ENCODE measurements around the gene OR52E5. TPM values are rescaled to one million over a fixed set of nuclear protein-coding genes. Genes with fewer than 3 reads are reported as not detected.

Gene OR52E5
- not detected for total RNA-seq (ENCODE audit: unreplicated experiment)
- long read RNA-seq, result 0 reads

- no peak for DNase-seq
- Mint-ChIP-seq H3K4me1 (ENCODE audit: low read depth, unreplicated experiment) (no peaks in the 10 kb centered on the region), H3K4me3 (ENCODE audit: unreplicated experiment) (no peak within 1 kb of the TSS), H3K36me3 (ENCODE audit: unreplicated experiment) (no peaks in the 10 kb centered on the region), H3K27me3 (ENCODE audit: unreplicated experiment) (no peaks in the 10 kb centered on the region), H3K9me3 (ENCODE audit: unreplicated experiment) (no peaks in the 10 kb centered on the region), H3K27ac (ENCODE audit: unreplicated experiment) (no peak within 1 kb of the TSS)
- TF ChIP-seq, protein P1, sequence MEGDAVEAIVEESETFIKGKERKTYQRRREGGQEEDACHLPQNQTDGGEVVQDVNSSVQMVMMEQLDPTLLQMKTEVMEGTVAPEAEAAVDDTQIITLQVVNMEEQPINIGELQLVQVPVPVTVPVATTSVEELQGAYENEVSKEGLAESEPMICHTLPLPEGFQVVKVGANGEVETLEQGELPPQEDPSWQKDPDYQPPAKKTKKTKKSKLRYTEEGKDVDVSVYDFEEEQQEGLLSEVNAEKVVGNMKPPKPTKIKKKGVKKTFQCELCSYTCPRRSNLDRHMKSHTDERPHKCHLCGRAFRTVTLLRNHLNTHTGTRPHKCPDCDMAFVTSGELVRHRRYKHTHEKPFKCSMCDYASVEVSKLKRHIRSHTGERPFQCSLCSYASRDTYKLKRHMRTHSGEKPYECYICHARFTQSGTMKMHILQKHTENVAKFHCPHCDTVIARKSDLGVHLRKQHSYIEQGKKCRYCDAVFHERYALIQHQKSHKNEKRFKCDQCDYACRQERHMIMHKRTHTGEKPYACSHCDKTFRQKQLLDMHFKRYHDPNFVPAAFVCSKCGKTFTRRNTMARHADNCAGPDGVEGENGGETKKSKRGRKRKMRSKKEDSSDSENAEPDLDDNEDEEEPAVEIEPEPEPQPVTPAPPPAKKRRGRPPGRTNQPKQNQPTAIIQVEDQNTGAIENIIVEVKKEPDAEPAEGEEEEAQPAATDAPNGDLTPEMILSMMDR (IDR thresholded peaks at IDR 0.05; ENCODE audit: partially characterized antibody, unreplicated experiment), result no peak
Observed at GRCh38 chr11:5892908-5893307, at the start of gene OR52E5. Gene OR52E5, plus strand, starts transcription at chr11:5893208. Its CDS starts 7,569 bp downstream, at chr11:5900777.

GRCh38 chr11:5846701-5847100, 46.3 kb upstream of the OR52E5 start:
- no peak overlapping the region for H3K4me3 Mint-ChIP-seq (ENCODE audit: unreplicated experiment)
- no peak for DNase-seq
- H3K27ac Mint-ChIP-seq (ENCODE audit: unreplicated experiment), result no peak overlapping the region
- TF ChIP-seq, protein P1 (IDR thresholded peaks at IDR 0.05; ENCODE audit: partially characterized antibody, unreplicated experiment), result no peak
- no peaks in the 10 kb centered on the region for H3K4me1 Mint-ChIP-seq (ENCODE audit: low read depth, unreplicated experiment)
- H3K36me3 Mint-ChIP-seq (ENCODE audit: unreplicated experiment), result no peaks in the 10 kb centered on the region
- H3K9me3 Mint-ChIP-seq (ENCODE audit: unreplicated experiment), result no peaks in the 10 kb centered on the region
- H3K27me3 Mint-ChIP-seq (ENCODE audit: unreplicated experiment), result no peaks in the 10 kb centered on the region

- DNase-seq, result no peak
- no peak overlapping the region for H3K4me3 Mint-ChIP-seq (ENCODE audit: unreplicated experiment)
- TF ChIP-seq, protein P1 (IDR thresholded peaks at IDR 0.05; ENCODE audit: partially characterized antibody, unreplicated experiment), result no peak
- no peak overlapping the region for H3K27ac Mint-ChIP-seq (ENCODE audit: unreplicated experiment)
- H3K4me1 Mint-ChIP-seq (ENCODE audit: low read depth, unreplicated experiment), result no peaks in the 10 kb centered on the region
- no peaks in the 10 kb centered on the region for H3K9me3 Mint-ChIP-seq (ENCODE audit: unreplicated experiment)
- H3K27me3 Mint-ChIP-seq (ENCODE audit: unreplicated experiment), result no peaks in the 10 kb centered on the region
- no peaks in the 10 kb centered on the region for H3K36me3 Mint-ChIP-seq (ENCODE audit: unreplicated experiment)
Observed at GRCh38 chr11:5847711-5848110, 45.3 kb upstream of the OR52E5 start.

GRCh38 chr11:5851002-5851401, 42.0 kb upstream of the OR52E5 start:
- TF ChIP-seq, protein P1 (IDR thresholded peaks at IDR 0.05; ENCODE audit: partially characterized antibody, unreplicated experiment), result no peak
- H3K27ac Mint-ChIP-seq (ENCODE audit: unreplicated experiment), result no peak overlapping the region
- peaks cover 4% of the 10 kb centered on the region for H3K9me3 Mint-ChIP-seq (ENCODE audit: unreplicated experiment)
- no peaks in the 10 kb centered on the region for H3K27me3 Mint-ChIP-seq (ENCODE audit: unreplicated experiment)
- no peaks in the 10 kb centered on the region for H3K4me1 Mint-ChIP-seq (ENCODE audit: low read depth, unreplicated experiment)
- no peak overlapping the region for H3K4me3 Mint-ChIP-seq (ENCODE audit: unreplicated experiment)
- no peak for DNase-seq
- H3K36me3 Mint-ChIP-seq (ENCODE audit: unreplicated experiment), result no peaks in the 10 kb centered on the region

DNA sequence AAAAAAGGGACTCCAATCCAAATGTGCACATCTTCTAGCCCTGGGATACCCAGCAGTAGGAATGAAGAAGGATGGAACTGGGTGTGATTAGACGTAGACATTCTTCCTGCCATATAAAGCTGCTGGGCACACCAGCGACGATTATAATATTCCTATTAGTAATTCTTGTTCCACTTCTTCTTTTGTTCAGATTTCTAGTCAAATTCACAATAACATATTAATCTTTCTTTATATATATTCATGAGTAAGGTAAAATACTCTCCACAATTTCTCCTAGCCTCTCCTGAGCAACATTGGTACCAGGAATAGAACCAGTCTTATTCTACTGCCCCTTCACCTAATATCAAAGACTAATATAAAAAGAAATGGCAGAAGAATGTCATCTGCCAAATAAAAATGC, 35.4 kb upstream of the OR52E5 start, which contains the start of gene OR52E8:
Gene OR52E8 (minus strand): TSS at position 101 of the 400 bp plus-strand sequence. CDS start 0 bp downstream, at position 101.
- Mint-ChIP-seq H3K9me3 (ENCODE audit: unreplicated experiment) (peaks cover 4% of the 10 kb centered on the region), H3K27ac (ENCODE audit: unreplicated experiment) (no peak within 1 kb of the TSS), H3K36me3 (ENCODE audit: unreplicated experiment) (no peaks in the 10 kb centered on the region), H3K27me3 (ENCODE audit: unreplicated experiment) (no peaks in the 10 kb centered on the region), H3K4me1 (ENCODE audit: low read depth, unreplicated experiment) (no peaks in the 10 kb centered on the region), H3K4me3 (ENCODE audit: unreplicated experiment) (no peak within 1 kb of the TSS)
- no peak for DNase-seq
- TF ChIP-seq, protein P1 (IDR thresholded peaks at IDR 0.05; ENCODE audit: partially characterized antibody, unreplicated experiment), result no peak

All from glutamatergic neuron (in vitro differentiated cells).